K562 (cell line): Measurements from ENCODE around the gene CACNG7. TPM values are rescaled to one million over a fixed set of nuclear protein-coding genes. Genes with fewer than 3 reads are reported as not detected.
A peak's percentile ranks its signal among the peaks of the same experiment; 100 is the strongest.

ENCODE experiments used
- DLX4 ChIP-seq: fragments of 250-450 bp; sonication (Bioruptor Pico); IDR thresholded peaks from 2 replicates; pipeline ENCODE4 v1.6.1; 2021; ENCODE audit warnings: mild to moderate bottlenecking
- HINFP ChIP-seq: fragments of 450-650 bp; conservative IDR thresholded peaks from 2 replicates; pipeline ENCODE4 v1.6.1; 2016; ENCODE audit warnings: missing genetic modification characterization, low read depth, mild to moderate bottlenecking, control low read depth, missing compliant biosample characterization
- JUN ChIP-seq, 2 experiments: sonication (generic) in 1 of 2; formaldehyde crosslinking in 1 of 2; IDR thresholded peaks; 2 replicates each; pipeline versions ENCODE4 v1.6.1 to v1.8.0; 2012 to 2022; ENCODE audit warnings: borderline replicate concordance in 2 of 2, mild to moderate bottlenecking in 2 of 2, improper control_type of control experiment in 1 of 2, low read depth in 1 of 2, low read length in 1 of 2, missing genetic modification reagents in 1 of 2
- PCBP1 ChIP-seq: fragments of 200-400 bp; formaldehyde crosslinking; IDR thresholded peaks from 2 replicates; pipeline ENCODE4 v1.6.1; 2018; ENCODE audit warnings: mild to moderate bottlenecking, low read depth, low read length; ENCODE audit not compliant: poor library complexity, severe bottlenecking
- XRCC5 ChIP-seq: fragments of 200-400 bp; formaldehyde crosslinking; IDR thresholded peaks from 2 replicates; pipeline ENCODE4 v1.6.1; 2017; ENCODE audit warnings: low read depth, mild to moderate bottlenecking, low read length
- YY1 ChIP-seq, 3 experiments: IDR thresholded peaks; 2 replicates each; pipeline ENCODE4 v1.6.1; 2011; ENCODE audit warnings: low read length in 2 of 3, mild to moderate bottlenecking in 2 of 3, moderate library complexity in 2 of 3, borderline replicate concordance in 1 of 3, control low read depth in 1 of 3, low read depth in 1 of 3; ENCODE audit not compliant: insufficient read depth in 3 of 3, insufficient replicate concordance in 2 of 3, control insufficient read depth in 1 of 3, insufficient read length in 1 of 3; ENCODE audit errors: extremely low read depth in 1 of 3
- ZBTB40 ChIP-seq, 2 experiments: fragments of 450-650 bp in 1 of 2; sonication (generic) in 1 of 2; formaldehyde crosslinking in 1 of 2; IDR thresholded peaks; 2 replicates each; pipeline versions ENCODE4 v1.7.1 to v1.9.0; 2016 to 2022; ENCODE audit warnings: inconsistent platforms in 1 of 2, mild to moderate bottlenecking in 1 of 2, missing genetic modification reagents in 1 of 2
- ZBTB7A ChIP-seq: IDR thresholded peaks from 2 replicates; pipeline ENCODE4 v1.6.1; 2011; ENCODE audit warnings: low read depth, mild to moderate bottlenecking, low read length, moderate library complexity, borderline replicate concordance; ENCODE audit not compliant: control insufficient read depth
- ZEB2 ChIP-seq: fragments of 450-650 bp; IDR thresholded peaks from 2 replicates; pipeline ENCODE4 v1.6.1; 2016
- ZKSCAN3 ChIP-seq: fragments of 250-450 bp; sonication (Bioruptor Pico); IDR thresholded peaks from 2 replicates; pipeline ENCODE4 v1.4.0; 2020
- polyA plus RNA-seq, 8 experiments: library from polyadenylated mRNA; depleted of rRNA in 4 of 8; stranded (reverse) in 5 of 8; unstranded in 3 of 8; fragments of >200 nt; fragmentation: Nextera tagmentation in 2 of 8; fragmentation: Illumina TruSeq in 1 of 8; extraction: Ambion mirVana in 2 of 8; extraction: Trizol in 1 of 8; gene quantifications; 2 replicates each; pipeline versions ENCODE4 v1.2.1 to v1.2.3, GENCODE V29; 2011 to 2014; ENCODE audit warnings: inconsistent platforms in 1 of 8, missing spikeins in 1 of 8
- total RNA-seq, 7 experiments: library from RNA; depleted of rRNA in 6 of 7; stranded (reverse); fragments of >200 nt in 6 of 7; fragmentation: Illumina TruSeq in 2 of 7; extraction: Trizol in 2 of 7; gene quantifications; 2 replicates each; pipeline versions ENCODE4 v1.2.1 to v1.2.3, GENCODE V29; 2011 to 2021; ENCODE audit warnings: low replicate concordance in 1 of 7

The CACNG7 gene
- total and polyA plus RNA-seq, 9 of the 15 experiments (the other 6 are each of a cell fraction or from before 2014, with no cell fraction given): not detected

GRCh38 chr19:53881482-53882390 lies 27.3 kb upstream of the CACNG7 start, which contains the start of gene PRKCG (continued):
- TF ChIP-seq ZBTB40 (IDR thresholded peaks at IDR 0.05) (peak; percentile 88), ZBTB40 (CRISPR knock-in tag; IDR thresholded peaks at IDR 0.05) (peak; percentile 75; the same call in 1 of the 2 replicates), ZBTB7A (peak; percentile 81; the same call in 1 of the 2 replicates), DLX4 (CRISPR knock-in tag) (no peak), ZEB2 (no peak), HINFP (tag) (no peak), ZKSCAN3 (CRISPR knock-in tag) (no peak), XRCC5 (no peak), JUN (IDR thresholded peaks at IDR 0.05; ENCODE audit: borderline replicate concordance, low read depth, low read length) (no peak), JUN (CRISPR knock-in tag; IDR thresholded peaks at IDR 0.05; ENCODE audit: borderline replicate concordance) (no peak), PCBP1 (peak; percentile 30), YY1 (IDR thresholded peaks at IDR 0.05; ENCODE audit: borderline replicate concordance in 1 of 3, control insufficient read depth in 1 of 3, extremely low read depth in 1 of 3, insufficient read depth in 3 of 3, insufficient read length in 1 of 3, insufficient replicate concordance in 2 of 3, low read depth in 1 of 3, low read length in 2 of 3) (peak in 1 of 3 experiments; percentile 9)
